Measurements from ENCODE around the gene TARBP2.

TARBP2 gene

GRCh38 chr12:53463802-53464560, 37.1 kb upstream of the TARBP2 start:
- Histone ChIP-seq H3K9me3 (ENCODE audit: control insufficient read depth, insufficient read depth, low read length) (no peaks in the 10 kb centered on the region), H3K36me3 (ENCODE audit: control insufficient read depth, insufficient read depth, low read length) (peaks cover 95% of the 10 kb centered on the region), H3K9ac (ENCODE audit: low read depth, low read length) (no peak overlapping the region), H3K27me3 (ENCODE audit: control insufficient read depth, insufficient read depth, low read length) (no peaks in the 10 kb centered on the region), H3K4me1 (ENCODE audit: control insufficient read depth, insufficient read depth, low read length) (peaks cover 15% of the 10 kb centered on the region), H3K4me3 (ENCODE audit: low read depth, low read length) (no peak overlapping the region)

GRCh38 chr12:53464685-53465418, 36.2 kb upstream of the TARBP2 start:
- Histone ChIP-seq H3K9me3 (ENCODE audit: control insufficient read depth, insufficient read depth, low read length) (no peaks in the 10 kb centered on the region), H3K27me3 (ENCODE audit: control insufficient read depth, insufficient read depth, low read length) (no peaks in the 10 kb centered on the region), H3K9ac (ENCODE audit: low read depth, low read length) (no peak overlapping the region), H3K4me1 (ENCODE audit: control insufficient read depth, insufficient read depth, low read length) (peaks cover 15% of the 10 kb centered on the region), H3K4me3 (ENCODE audit: low read depth, low read length) (no peak overlapping the region), H3K36me3 (ENCODE audit: control insufficient read depth, insufficient read depth, low read length) (peaks cover 92% of the 10 kb centered on the region)

GRCh38 chr12:53465679-53466078, 35.4 kb upstream of the TARBP2 start:
- peaks cover 89% of the 10 kb centered on the region for H3K36me3 ChIP-seq (ENCODE audit: control insufficient read depth, insufficient read depth, low read length)
- no peak overlapping the region for H3K4me3 ChIP-seq (ENCODE audit: low read depth, low read length)
- H3K4me1 ChIP-seq (ENCODE audit: control insufficient read depth, insufficient read depth, low read length) = peaks cover 8% of the 10 kb centered on the region
- no peaks in the 10 kb centered on the region for H3K9me3 ChIP-seq (ENCODE audit: control insufficient read depth, insufficient read depth, low read length)
- H3K27me3 ChIP-seq (ENCODE audit: control insufficient read depth, insufficient read depth, low read length) = no peaks in the 10 kb centered on the region
- H3K9ac ChIP-seq (ENCODE audit: low read depth, low read length) = no peak overlapping the region

GRCh38 chr12:53466640-53467039, 34.4 kb upstream of the TARBP2 start:
- Histone ChIP-seq H3K36me3 (ENCODE audit: control insufficient read depth, insufficient read depth, low read length) (peaks cover 86% of the 10 kb centered on the region), H3K4me1 (ENCODE audit: control insufficient read depth, insufficient read depth, low read length) (peaks cover 8% of the 10 kb centered on the region), H3K9ac (ENCODE audit: low read depth, low read length) (no peak overlapping the region), H3K27me3 (ENCODE audit: control insufficient read depth, insufficient read depth, low read length) (no peaks in the 10 kb centered on the region), H3K4me3 (ENCODE audit: low read depth, low read length) (no peak overlapping the region), H3K9me3 (ENCODE audit: control insufficient read depth, insufficient read depth, low read length) (no peaks in the 10 kb centered on the region)

GRCh38 chr12:53467082-53467481, 34.0 kb upstream of the TARBP2 start:
- H3K9me3 ChIP-seq (ENCODE audit: control insufficient read depth, insufficient read depth, low read length) = no peaks in the 10 kb centered on the region
- H3K27me3 ChIP-seq (ENCODE audit: control insufficient read depth, insufficient read depth, low read length) = no peaks in the 10 kb centered on the region
- no peak overlapping the region for H3K4me3 ChIP-seq (ENCODE audit: low read depth, low read length)
- H3K36me3 ChIP-seq (ENCODE audit: control insufficient read depth, insufficient read depth, low read length) = peaks cover 82% of the 10 kb centered on the region
- H3K4me1 ChIP-seq (ENCODE audit: control insufficient read depth, insufficient read depth, low read length) = peaks cover 8% of the 10 kb centered on the region
- no peak overlapping the region for H3K9ac ChIP-seq (ENCODE audit: low read depth, low read length)

GRCh38 chr12:53467880-53468279, 33.2 kb upstream of the TARBP2 start:
- Histone ChIP-seq H3K36me3 (ENCODE audit: control insufficient read depth, insufficient read depth, low read length) (peaks cover 74% of the 10 kb centered on the region), H3K9ac (ENCODE audit: low read depth, low read length) (no peak overlapping the region), H3K4me3 (ENCODE audit: low read depth, low read length) (no peak overlapping the region), H3K27me3 (ENCODE audit: control insufficient read depth, insufficient read depth, low read length) (no peaks in the 10 kb centered on the region), H3K9me3 (ENCODE audit: control insufficient read depth, insufficient read depth, low read length) (no peaks in the 10 kb centered on the region), H3K4me1 (ENCODE audit: control insufficient read depth, insufficient read depth, low read length) (peaks cover 7% of the 10 kb centered on the region)

- peaks cover 70% of the 10 kb centered on the region for H3K36me3 ChIP-seq (ENCODE audit: control insufficient read depth, insufficient read depth, low read length)
- H3K4me3 ChIP-seq (ENCODE audit: low read depth, low read length) = no peak overlapping the region
- H3K4me1 ChIP-seq (ENCODE audit: control insufficient read depth, insufficient read depth, low read length) = peaks cover 6% of the 10 kb centered on the region
- no peaks in the 10 kb centered on the region for H3K9me3 ChIP-seq (ENCODE audit: control insufficient read depth, insufficient read depth, low read length)
- H3K9ac ChIP-seq (ENCODE audit: low read depth, low read length) = no peak overlapping the region
- H3K27me3 ChIP-seq (ENCODE audit: control insufficient read depth, insufficient read depth, low read length) = no peaks in the 10 kb centered on the region
Measured at GRCh38 chr12:53468282-53468681, 32.8 kb upstream of the TARBP2 start.

GRCh38 chr12:53472056-53472582, 29.0 kb upstream of the TARBP2 start:
- peaks cover 64% of the 10 kb centered on the region for H3K36me3 ChIP-seq (ENCODE audit: control insufficient read depth, insufficient read depth, low read length)
- H3K9me3 ChIP-seq (ENCODE audit: control insufficient read depth, insufficient read depth, low read length) = no peaks in the 10 kb centered on the region
- H3K4me3 ChIP-seq (ENCODE audit: low read depth, low read length) = no peak overlapping the region
- H3K4me1 ChIP-seq (ENCODE audit: control insufficient read depth, insufficient read depth, low read length) = peaks cover 7% of the 10 kb centered on the region
- no peaks in the 10 kb centered on the region for H3K27me3 ChIP-seq (ENCODE audit: control insufficient read depth, insufficient read depth, low read length)
- H3K9ac ChIP-seq (ENCODE audit: low read depth, low read length) = no peak overlapping the region

- no peak overlapping the region for H3K9ac ChIP-seq (ENCODE audit: low read depth, low read length)
- H3K4me3 ChIP-seq (ENCODE audit: low read depth, low read length) = no peak overlapping the region
- peaks cover 52% of the 10 kb centered on the region for H3K36me3 ChIP-seq (ENCODE audit: control insufficient read depth, insufficient read depth, low read length)
- peaks cover 7% of the 10 kb centered on the region for H3K4me1 ChIP-seq (ENCODE audit: control insufficient read depth, insufficient read depth, low read length)
- H3K9me3 ChIP-seq (ENCODE audit: control insufficient read depth, insufficient read depth, low read length) = no peaks in the 10 kb centered on the region
- no peaks in the 10 kb centered on the region for H3K27me3 ChIP-seq (ENCODE audit: control insufficient read depth, insufficient read depth, low read length)
Measured at GRCh38 chr12:53474077-53474476, 27.0 kb upstream of the TARBP2 start.

GRCh38 chr12:53474819-53475218, 26.3 kb upstream of the TARBP2 start:
- Histone ChIP-seq H3K36me3 (ENCODE audit: control insufficient read depth, insufficient read depth, low read length) (peaks cover 48% of the 10 kb centered on the region), H3K9ac (ENCODE audit: low read depth, low read length) (no peak overlapping the region), H3K4me3 (ENCODE audit: low read depth, low read length) (no peak overlapping the region), H3K27me3 (ENCODE audit: control insufficient read depth, insufficient read depth, low read length) (no peaks in the 10 kb centered on the region), H3K9me3 (ENCODE audit: control insufficient read depth, insufficient read depth, low read length) (no peaks in the 10 kb centered on the region), H3K4me1 (ENCODE audit: control insufficient read depth, insufficient read depth, low read length) (peaks cover 7% of the 10 kb centered on the region)

- peaks cover 7% of the 10 kb centered on the region for H3K4me1 ChIP-seq (ENCODE audit: control insufficient read depth, insufficient read depth, low read length)
- peaks cover 39% of the 10 kb centered on the region for H3K36me3 ChIP-seq (ENCODE audit: control insufficient read depth, insufficient read depth, low read length)
- no peaks in the 10 kb centered on the region for H3K27me3 ChIP-seq (ENCODE audit: control insufficient read depth, insufficient read depth, low read length)
- H3K9ac ChIP-seq (ENCODE audit: low read depth, low read length) = no peak overlapping the region
- H3K9me3 ChIP-seq (ENCODE audit: control insufficient read depth, insufficient read depth, low read length) = no peaks in the 10 kb centered on the region
- H3K4me3 ChIP-seq (ENCODE audit: low read depth, low read length) = no peak overlapping the region
Measured at GRCh38 chr12:53476769-53477209, 24.3 kb upstream of the TARBP2 start.

GRCh38 chr12:53478865-53479264, 22.2 kb upstream of the TARBP2 start:
- H3K4me1 ChIP-seq (ENCODE audit: control insufficient read depth, insufficient read depth, low read length) = peaks cover 7% of the 10 kb centered on the region
- H3K9ac ChIP-seq (ENCODE audit: low read depth, low read length) = no peak overlapping the region
- H3K4me3 ChIP-seq (ENCODE audit: low read depth, low read length) = no peak overlapping the region
- peaks cover 51% of the 10 kb centered on the region for H3K36me3 ChIP-seq (ENCODE audit: control insufficient read depth, insufficient read depth, low read length)
- no peaks in the 10 kb centered on the region for H3K9me3 ChIP-seq (ENCODE audit: control insufficient read depth, insufficient read depth, low read length)
- no peaks in the 10 kb centered on the region for H3K27me3 ChIP-seq (ENCODE audit: control insufficient read depth, insufficient read depth, low read length)
